Type B pancreatic cell (in vitro differentiated cells): ENCODE data around the gene CHRNA3. TPM values are rescaled to one million over a fixed set of nuclear protein-coding genes. Genes with fewer than 3 reads are reported as not detected.
A peak's percentile ranks its signal among the peaks of the same experiment; 100 is the strongest.

Experiments used
- DNase-seq: peaks from one replicate; pipeline ENCODE4 v3.0.0; 2021; ENCODE audit warnings: mixed read lengths; ENCODE audit not compliant: unreplicated experiment; ENCODE audit errors: extremely low spot score
- H3K27ac Mint-ChIP-seq: 2 replicates; pipeline ENCODE4 v1.8.0; 2021; ENCODE audit warnings: mild to moderate bottlenecking, mixed read lengths
- H3K27me3 Mint-ChIP-seq: 2 replicates; pipeline ENCODE4 v1.8.0; 2021; ENCODE audit warnings: mixed read lengths
- H3K36me3 Mint-ChIP-seq: 2 replicates; pipeline ENCODE4 v1.8.0; 2021; ENCODE audit warnings: mixed read lengths
- H3K4me1 Mint-ChIP-seq: one replicate; pipeline ENCODE4 v1.8.0; 2021; ENCODE audit warnings: mixed read lengths; ENCODE audit not compliant: unreplicated experiment
- H3K4me3 Mint-ChIP-seq: 2 replicates; pipeline ENCODE4 v1.8.0; 2021; ENCODE audit warnings: mild to moderate bottlenecking, mixed read lengths
- H3K9me3 Mint-ChIP-seq: 2 replicates; pipeline ENCODE4 v1.8.0; 2021; ENCODE audit warnings: mixed read lengths
- total RNA-seq: library from RNA; stranded (reverse); gene quantifications from 2 replicates; pipeline ENCODE4 v1.2.1, GENCODE V29; 2021; ENCODE audit warnings: low replicate concordance
- TF ChIP-seq, protein P1 (sequence below): fragments of 200-600 bp; sonication (generic); conservative IDR thresholded peaks from 2 replicates; pipeline ENCODE4 v1.5.0; 2021; ENCODE audit warnings: antibody characterized with exemption, mild to moderate bottlenecking

The CHRNA3 gene
- total RNA-seq, 1 donor from 2014 or later, result 8.4 TPM

DNA sequence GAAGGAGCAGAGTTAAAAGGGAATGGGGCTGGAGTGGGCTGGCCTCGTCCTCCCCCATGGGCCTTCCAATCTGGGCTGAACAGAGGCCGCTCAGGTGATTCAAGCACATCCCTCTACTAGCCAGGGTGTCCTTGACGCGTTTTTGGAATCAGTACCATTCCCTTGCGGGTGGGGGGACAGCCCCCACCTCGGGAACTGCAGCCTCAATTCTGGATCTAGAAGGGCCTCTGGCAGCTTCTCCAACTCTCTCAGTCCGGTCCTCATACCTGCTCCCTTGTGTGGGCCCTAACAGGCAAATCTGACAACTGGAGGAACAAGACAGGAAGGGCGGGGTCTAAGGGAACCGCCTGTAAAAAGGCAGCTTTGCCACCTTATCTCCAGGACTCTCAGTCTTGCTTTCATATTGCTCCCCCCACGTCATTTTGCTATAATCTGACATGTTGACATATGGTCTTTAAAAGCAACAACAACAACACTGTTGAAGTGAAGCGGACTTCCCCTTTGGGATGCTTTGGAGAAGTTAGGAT is 21.0 kb upstream of the CHRNA3 start:
- H3K27me3 Mint-ChIP-seq, result peaks cover 8% of the 10 kb centered on the region
- H3K4me1 Mint-ChIP-seq, result peaks cover 7% of the 10 kb centered on the region
- H3K36me3 Mint-ChIP-seq, result no peaks in the 10 kb centered on the region
- peak overlapping the region; percentile 89 for H3K4me3 Mint-ChIP-seq
- TF ChIP-seq, protein P1, sequence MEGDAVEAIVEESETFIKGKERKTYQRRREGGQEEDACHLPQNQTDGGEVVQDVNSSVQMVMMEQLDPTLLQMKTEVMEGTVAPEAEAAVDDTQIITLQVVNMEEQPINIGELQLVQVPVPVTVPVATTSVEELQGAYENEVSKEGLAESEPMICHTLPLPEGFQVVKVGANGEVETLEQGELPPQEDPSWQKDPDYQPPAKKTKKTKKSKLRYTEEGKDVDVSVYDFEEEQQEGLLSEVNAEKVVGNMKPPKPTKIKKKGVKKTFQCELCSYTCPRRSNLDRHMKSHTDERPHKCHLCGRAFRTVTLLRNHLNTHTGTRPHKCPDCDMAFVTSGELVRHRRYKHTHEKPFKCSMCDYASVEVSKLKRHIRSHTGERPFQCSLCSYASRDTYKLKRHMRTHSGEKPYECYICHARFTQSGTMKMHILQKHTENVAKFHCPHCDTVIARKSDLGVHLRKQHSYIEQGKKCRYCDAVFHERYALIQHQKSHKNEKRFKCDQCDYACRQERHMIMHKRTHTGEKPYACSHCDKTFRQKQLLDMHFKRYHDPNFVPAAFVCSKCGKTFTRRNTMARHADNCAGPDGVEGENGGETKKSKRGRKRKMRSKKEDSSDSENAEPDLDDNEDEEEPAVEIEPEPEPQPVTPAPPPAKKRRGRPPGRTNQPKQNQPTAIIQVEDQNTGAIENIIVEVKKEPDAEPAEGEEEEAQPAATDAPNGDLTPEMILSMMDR, result no peak
- DNase-seq, result no peak
- H3K27ac Mint-ChIP-seq, result peak overlapping the region; percentile 71
- no peaks in the 10 kb centered on the region for H3K9me3 Mint-ChIP-seq

DNA sequence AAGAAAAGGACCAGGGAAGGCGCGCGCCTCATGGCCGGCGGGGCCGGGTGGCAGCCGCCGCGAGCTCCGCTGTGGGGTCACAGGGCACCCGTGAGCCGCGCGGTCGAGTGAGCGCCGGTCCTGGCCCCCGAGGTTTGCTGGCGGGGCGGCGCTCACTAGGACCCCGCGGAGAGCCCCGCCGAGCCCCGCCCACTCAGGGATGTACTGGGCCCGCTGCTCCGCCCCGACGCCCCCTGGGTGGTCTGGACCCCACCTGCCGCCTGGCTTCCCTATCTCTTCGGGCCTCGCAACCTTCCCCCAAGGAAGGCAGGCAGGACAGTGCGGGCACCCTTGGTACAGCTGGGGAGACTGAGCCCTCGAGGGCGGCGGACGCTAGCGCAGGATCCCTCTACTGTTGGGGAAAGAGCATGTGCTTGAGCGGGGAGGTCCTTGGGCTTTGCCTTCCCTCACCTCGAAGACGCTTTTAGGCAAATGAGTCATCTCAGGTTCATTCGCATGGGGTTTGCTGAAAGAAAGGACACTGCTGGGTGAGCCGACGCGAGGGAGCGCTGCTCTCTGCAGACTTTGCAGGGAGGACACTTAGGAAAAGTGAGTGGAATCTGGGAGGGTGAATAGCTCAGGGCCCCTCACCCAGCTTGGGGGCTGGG is 20.4 kb upstream of the CHRNA3 start, which contains the start of gene CHRNB4:
Gene CHRNB4 (minus strand): TSS at position 109 of the 647 bp plus-strand sequence. CDS start 77 bp downstream, at position 32.
- H3K27ac Mint-ChIP-seq, result peak within 1 kb of the TSS; percentile 71
- TF ChIP-seq, protein P1, result no peak

DNA sequence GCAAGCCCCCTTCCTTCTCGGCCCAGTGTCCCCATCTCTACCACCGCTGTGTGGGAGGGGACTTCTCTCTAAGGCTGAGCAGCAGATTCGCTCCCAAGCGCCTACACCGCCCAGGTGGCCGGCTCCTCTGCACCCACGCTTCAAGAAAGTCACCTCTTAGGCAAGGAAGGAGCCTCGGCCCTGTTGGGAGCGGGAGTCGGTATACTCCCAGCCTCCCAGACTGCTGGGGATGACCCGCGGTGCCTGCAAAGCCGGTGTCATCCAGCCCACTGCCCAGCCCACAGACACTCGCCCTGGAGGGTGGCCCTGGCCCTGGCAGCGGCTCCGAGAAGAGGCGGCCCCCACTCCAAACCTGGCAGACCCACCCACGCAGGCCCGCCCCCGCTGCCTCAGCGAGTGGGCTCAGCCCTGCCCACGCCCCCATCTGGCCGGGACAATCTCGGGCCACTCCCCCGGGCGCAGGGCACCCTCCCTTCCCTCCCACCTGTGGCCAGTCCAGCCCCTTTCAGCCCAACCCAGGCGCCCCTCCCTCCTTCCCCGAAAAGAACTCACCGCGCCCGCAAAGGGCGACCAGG is 19.8 kb upstream of the CHRNA3 start:
- H3K9me3 Mint-ChIP-seq, result no peaks in the 10 kb centered on the region
- peak overlapping the region; percentile 83 for H3K4me3 Mint-ChIP-seq
- H3K4me1 Mint-ChIP-seq, result peaks cover 7% of the 10 kb centered on the region

More for the DNA sequence above, 20.4 kb upstream of the CHRNA3 start, which contains the start of gene CHRNB4:
- H3K27me3 Mint-ChIP-seq, result peaks cover 12% of the 10 kb centered on the region
- peak within 1 kb of the TSS; percentile 89 for H3K4me3 Mint-ChIP-seq
- DNase-seq, result no peak
- no peaks in the 10 kb centered on the region for H3K36me3 Mint-ChIP-seq
- no peaks in the 10 kb centered on the region for H3K9me3 Mint-ChIP-seq
- peaks cover 7% of the 10 kb centered on the region for H3K4me1 Mint-ChIP-seq

DNA sequence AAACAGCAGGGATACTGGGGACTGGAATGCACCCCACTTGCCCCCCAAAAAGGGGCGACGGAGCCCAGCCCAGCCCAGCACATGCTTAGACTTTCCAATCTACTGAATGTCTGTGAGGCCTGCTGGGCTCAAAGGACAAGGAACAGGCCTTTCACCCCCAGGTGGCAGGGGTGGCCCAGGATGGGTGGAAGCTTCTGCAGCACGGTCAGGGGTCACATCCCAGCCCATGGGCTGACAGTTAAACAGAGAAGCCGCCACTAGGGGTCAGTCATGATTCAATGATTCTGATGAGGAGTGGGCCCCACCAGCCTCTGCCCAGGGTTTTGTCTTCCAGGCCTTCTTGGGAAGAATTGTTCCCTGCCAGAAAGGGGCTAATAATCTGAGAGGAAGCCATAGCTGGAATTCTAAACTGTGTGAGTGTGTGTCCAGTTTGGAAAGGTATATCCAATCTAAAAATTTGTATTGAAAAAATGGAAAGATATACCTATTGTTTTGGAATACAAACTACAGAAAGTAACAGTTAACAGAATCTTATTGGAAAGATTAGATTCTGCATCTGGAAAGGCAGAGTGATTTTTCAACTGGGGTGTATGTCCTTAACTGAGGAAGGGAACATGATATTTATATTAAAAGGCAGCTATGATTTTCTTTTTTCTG is 18.0 kb upstream of the CHRNA3 start:
- H3K27ac Mint-ChIP-seq, result no peak overlapping the region
- no peaks in the 10 kb centered on the region for H3K36me3 Mint-ChIP-seq
- DNase-seq, result peak; percentile 79
- H3K9me3 Mint-ChIP-seq, result no peaks in the 10 kb centered on the region
- TF ChIP-seq, protein P1, result peak; percentile 86
- H3K27me3 Mint-ChIP-seq, result peaks cover 19% of the 10 kb centered on the region
- H3K4me3 Mint-ChIP-seq, result peak overlapping the region; percentile 68
- H3K4me1 Mint-ChIP-seq, result peaks cover 7% of the 10 kb centered on the region

More for the DNA sequence above, 19.8 kb upstream of the CHRNA3 start:
- H3K27me3 Mint-ChIP-seq, result peaks cover 13% of the 10 kb centered on the region
- H3K36me3 Mint-ChIP-seq, result no peaks in the 10 kb centered on the region
- DNase-seq, result no peak
- H3K27ac Mint-ChIP-seq, result no peak overlapping the region
- TF ChIP-seq, protein P1, result no peak

DNA sequence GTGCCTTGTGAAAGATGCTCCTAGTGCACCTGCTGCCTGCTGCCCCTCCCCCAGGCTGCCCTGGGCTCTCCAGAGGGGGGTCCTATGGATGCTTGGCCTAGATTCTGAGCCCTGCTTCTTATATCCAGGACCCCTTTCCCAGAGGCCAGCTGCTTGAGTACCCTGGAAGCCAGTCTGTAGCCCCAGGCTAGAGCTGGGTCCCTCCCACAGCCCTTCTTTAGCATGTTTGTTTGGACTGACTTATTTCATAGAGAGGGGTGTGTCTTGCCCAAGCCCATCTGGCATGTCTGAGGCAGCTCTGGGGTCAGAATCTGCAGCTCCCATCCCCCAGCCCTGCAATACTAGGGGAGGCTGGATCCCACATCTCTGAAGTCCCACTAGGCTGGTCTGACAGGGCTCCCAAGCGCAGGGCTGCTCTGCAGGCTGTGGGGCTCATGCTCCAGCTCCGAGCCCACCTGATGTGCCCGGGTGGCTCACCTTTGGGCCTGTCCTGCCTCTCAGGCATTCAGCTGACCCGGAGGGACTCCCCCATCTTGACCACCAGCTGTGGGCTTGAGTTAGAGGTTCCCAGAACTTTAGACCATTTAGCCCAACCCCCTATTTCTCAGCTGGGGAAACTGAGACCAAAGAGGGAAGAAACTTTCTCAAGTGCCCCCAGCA is 17.1 kb upstream of the CHRNA3 start:
- H3K9me3 Mint-ChIP-seq, result peaks cover 3% of the 10 kb centered on the region
- H3K27me3 Mint-ChIP-seq, result peaks cover 22% of the 10 kb centered on the region
- H3K36me3 Mint-ChIP-seq, result no peaks in the 10 kb centered on the region
- DNase-seq, result no peak
- no peak overlapping the region for H3K4me3 Mint-ChIP-seq
- peaks cover 7% of the 10 kb centered on the region for H3K4me1 Mint-ChIP-seq
- TF ChIP-seq, protein P1, result no peak
- H3K27ac Mint-ChIP-seq, result no peak overlapping the region
